ENCODE data around the gene UBASH3B. TPM values are rescaled to one million over a fixed set of nuclear protein-coding genes. Genes with fewer than 3 reads are reported as not detected.
"Not testable (repeated sequence)": the region's sequence is repeated elsewhere in the genome, so short reads cannot be mapped to it uniquely, and the experiment has no call there.

The UBASH3B gene
- total and polyA plus RNA-seq, 11 donors: 0.72 to 19.0 (median 1.7) TPM

GRCh38 chr11:122853971-122854446, 198.5 kb downstream of the UBASH3B start:
- no peak for ATAC-seq
- intact Hi-C loops (cut with DNase I): loop anchor here (1.0 to 5.0 kb wide), 11 partner anchors 53 to 273 kb away; no protein-coding TSS in a partner anchor
- Histone ChIP-seq H3K4me1 (peaks cover 0 to 18% (median 0%) of the 10 kb centered on the region in 12 donors), H3K9me3 (no peaks in the 10 kb centered on the region), H3K36me3 (no peaks in the 10 kb centered on the region), H3K27me3 (peaks cover 0 to 14% (median 0%) of the 10 kb centered on the region in 9 donors), H3K4me3 (no peak overlapping the region), H3K27ac (no peak overlapping the region)
- whole genome bisulfite sequencing, 4 donors: 30 to 37% (median 34%) methylated on average over 3 of the region's 3 CpGs
- peak in 2 of 5 donors; percentile 45 to 51 for DNase-seq
- TF ChIP-seq, protein P1, sequence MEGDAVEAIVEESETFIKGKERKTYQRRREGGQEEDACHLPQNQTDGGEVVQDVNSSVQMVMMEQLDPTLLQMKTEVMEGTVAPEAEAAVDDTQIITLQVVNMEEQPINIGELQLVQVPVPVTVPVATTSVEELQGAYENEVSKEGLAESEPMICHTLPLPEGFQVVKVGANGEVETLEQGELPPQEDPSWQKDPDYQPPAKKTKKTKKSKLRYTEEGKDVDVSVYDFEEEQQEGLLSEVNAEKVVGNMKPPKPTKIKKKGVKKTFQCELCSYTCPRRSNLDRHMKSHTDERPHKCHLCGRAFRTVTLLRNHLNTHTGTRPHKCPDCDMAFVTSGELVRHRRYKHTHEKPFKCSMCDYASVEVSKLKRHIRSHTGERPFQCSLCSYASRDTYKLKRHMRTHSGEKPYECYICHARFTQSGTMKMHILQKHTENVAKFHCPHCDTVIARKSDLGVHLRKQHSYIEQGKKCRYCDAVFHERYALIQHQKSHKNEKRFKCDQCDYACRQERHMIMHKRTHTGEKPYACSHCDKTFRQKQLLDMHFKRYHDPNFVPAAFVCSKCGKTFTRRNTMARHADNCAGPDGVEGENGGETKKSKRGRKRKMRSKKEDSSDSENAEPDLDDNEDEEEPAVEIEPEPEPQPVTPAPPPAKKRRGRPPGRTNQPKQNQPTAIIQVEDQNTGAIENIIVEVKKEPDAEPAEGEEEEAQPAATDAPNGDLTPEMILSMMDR (IDR thresholded peaks at IDR 0.05): peak; percentile 65 to 84 (median 78)
- no peak for TF ChIP-seq POLR2A (IDR thresholded peaks at IDR 0.05)

- H3K27me3 ChIP-seq: peaks cover 0 to 61% (median 13%) of the 10 kb centered on the region in 9 donors
- H3K4me1 ChIP-seq: peaks cover 0 to 12% (median 0%) of the 10 kb centered on the region in 12 donors
- no peak overlapping the region for H3K4me3 ChIP-seq
- TF ChIP-seq, protein P1 (IDR thresholded peaks at IDR 0.05): no peak
- no peak for TF ChIP-seq POLR2A (IDR thresholded peaks at IDR 0.05)
- no peaks in the 10 kb centered on the region for H3K36me3 ChIP-seq
- no peaks in the 10 kb centered on the region for H3K9me3 ChIP-seq
- H3K27ac ChIP-seq: no peak overlapping the region
- intact Hi-C loops (cut with DNase I): loop anchor here in 7 of 10 donors (2.0 to 10.0 kb wide), 4 partner anchors 161 to 193 kb away; no protein-coding TSS in a partner anchor
- ATAC-seq (no peak), DNase-seq (no peak)
- 66 to 81% (median 69%) methylated on average over 3 of the region's 3 CpGs for WGBS, 4 donors
Observed at GRCh38 chr11:122861631-122862030, 206.1 kb downstream of the UBASH3B start.

GRCh38 chr11:122862091-122862490, 206.6 kb downstream of the UBASH3B start:
- intact Hi-C loops (cut with DNase I): loop anchor here in 7 of 10 donors (2.0 to 10.0 kb wide), 4 partner anchors 160 to 193 kb away; no protein-coding TSS in a partner anchor

DNA sequence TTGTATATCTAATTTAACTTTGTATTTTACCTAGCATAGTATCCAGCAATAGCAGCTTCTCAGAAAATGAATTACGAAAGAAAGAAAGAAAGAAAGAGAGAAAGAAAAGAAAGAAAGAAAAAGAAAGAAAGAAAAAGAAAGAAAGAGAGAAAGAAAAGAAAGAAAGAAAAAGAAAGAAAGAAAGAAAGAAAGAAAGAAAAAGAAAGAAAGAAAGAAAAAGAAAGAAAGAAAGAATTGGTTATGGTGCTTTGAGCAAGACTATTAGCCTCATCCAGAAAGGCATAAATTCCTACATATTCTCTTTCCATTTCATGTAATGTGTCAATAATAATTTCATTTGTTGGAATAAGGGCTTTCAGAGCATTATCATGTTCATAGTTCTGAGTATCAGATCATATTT, 207.6 kb downstream of the UBASH3B start:
- WGBS, 4 donors: 58 to 90% (median 81%) methylated on average over 1 of the region's 1 CpG

More at GRCh38 chr11:122862091-122862490, 206.6 kb downstream of the UBASH3B start:
- no peak for DNase-seq
- TF ChIP-seq, protein P1 (IDR thresholded peaks at IDR 0.05): no peak
- no peak for TF ChIP-seq POLR2A (IDR thresholded peaks at IDR 0.05)
- 88 to 100% (median 94%) methylated on average over 1 of the region's 1 CpG for WGBS, 4 donors
- Histone ChIP-seq H3K4me3 (no peak overlapping the region), H3K27ac (no peak overlapping the region), H3K36me3 (no peaks in the 10 kb centered on the region), H3K4me1 (peaks cover 0 to 9% (median 0%) of the 10 kb centered on the region in 12 donors), H3K9me3 (no peaks in the 10 kb centered on the region), H3K27me3 (peaks cover 0 to 66% (median 13%) of the 10 kb centered on the region in 9 donors)
- ATAC-seq: no peak

More for the DNA sequence above, 207.6 kb downstream of the UBASH3B start:
- H3K4me1 ChIP-seq, ATAC-seq, H3K27ac ChIP-seq, H3K36me3 ChIP-seq, H3K4me3 ChIP-seq, DNase-seq, H3K9me3 ChIP-seq: not testable (repeated sequence)
- intact Hi-C loops (cut with DNase I): loop anchor here in 8 of 10 donors (1.0 to 10.0 kb wide), 6 partner anchors 157 to 192 kb away; no protein-coding TSS in a partner anchor
- H3K27me3 ChIP-seq: peaks cover 0 to 68% (median 13%) of the 10 kb centered on the region in 9 donors
